IMR-90 (cell line): Measurements from ENCODE around the gene SDK1. TPM values are rescaled to one million over a fixed set of nuclear protein-coding genes. Genes with fewer than 3 reads are reported as not detected.

Experiments used
- ATAC-seq: fragments of 200-7000 bp; cut with Tn5 transposase; 2 replicates; pipeline ENCODE4 v1.9.1; 2020; ENCODE audit warnings: low read depth, mild to moderate bottlenecking, moderate library complexity
- BruUV-seq: library from RNA; stranded (reverse); fragments of 400-500 nt; replicated peaks from 2 replicates; lab custom pipeline; 2021; lab: Mats Ljungman, UMichigan
- CTCF ChIA-PET: fragments of 300-600 bp; formaldehyde crosslinking; extraction: SDS; loops from one replicate; lab custom pipeline; 2021; ENCODE audit warnings: antibody characterized with exemption; lab: Yijun Ruan, JAX
- POLR2A ChIA-PET: fragments of 300-600 bp; sonication (Branson Sonifier 250); formaldehyde crosslinking; loops from one replicate; lab custom pipeline; 2022; ENCODE audit warnings: antibody characterized with exemption; ENCODE audit not compliant: unreplicated experiment; lab: Charles Lee
- DNase-seq: peaks from one replicate; pipeline ENCODE4 v3.0.0; 2013
- H2AFZ ChIP-seq: replicated peaks from 2 replicates; pipeline ENCODE3; 2013; ENCODE audit warnings: low read length, mild to moderate bottlenecking; ENCODE audit not compliant: poor library complexity
- H2AK5ac ChIP-seq: 2 replicates; pipeline ENCODE4 v1.6.1; 2013; ENCODE audit warnings: low read depth, low read length, inconsistent platforms
- H2AK9ac ChIP-seq: replicated peaks from 2 replicates; pipeline ENCODE3; 2013; ENCODE audit warnings: mild to moderate bottlenecking, low read depth, low read length, moderate library complexity; ENCODE audit not compliant: poor library complexity
- H2BK120ac ChIP-seq: 2 replicates; pipeline ENCODE4 v1.6.1; 2013; ENCODE audit warnings: low read depth, low read length, inconsistent platforms
- H2BK15ac ChIP-seq: 3 replicates; pipeline ENCODE4 v1.6.1; 2013; ENCODE audit warnings: low read depth, low read length, inconsistent platforms
- H2BK20ac ChIP-seq: 2 replicates; pipeline ENCODE4 v1.6.1; 2013; ENCODE audit warnings: low read depth, mild to moderate bottlenecking, inconsistent platforms, low read length, moderate library complexity
- H2BK5ac ChIP-seq: 2 replicates; pipeline ENCODE4 v1.6.1; 2013; ENCODE audit warnings: mild to moderate bottlenecking, low read depth, low read length, inconsistent platforms; ENCODE audit not compliant: poor library complexity, severe bottlenecking
- H3K14ac ChIP-seq: replicated peaks from 2 replicates; pipeline ENCODE4 v1.6.1; 2013; ENCODE audit warnings: low read depth, low read length, inconsistent platforms
- H3K18ac ChIP-seq: 2 replicates; pipeline ENCODE4 v1.6.1; 2013; ENCODE audit warnings: low read depth, low read length, control low read depth
- H3K23ac ChIP-seq: 2 replicates; pipeline ENCODE4 v1.6.1; 2013; ENCODE audit warnings: low read depth, low read length, inconsistent platforms
- H3K27ac ChIP-seq: 2 replicates; pipeline ENCODE4 v1.5.1; 2013; ENCODE audit warnings: mild to moderate bottlenecking, control low read depth, low read length; ENCODE audit not compliant: insufficient read depth
- H3K27me3 ChIP-seq: 2 replicates; pipeline ENCODE4 v1.6.1; 2013; ENCODE audit warnings: low read length; ENCODE audit not compliant: control insufficient read depth, insufficient read depth
- H3K36me3 ChIP-seq: 2 replicates; pipeline ENCODE4 v1.6.1; 2013; ENCODE audit warnings: low read length, mixed read lengths; ENCODE audit not compliant: control insufficient read depth, insufficient read depth
- H3K4ac ChIP-seq: 2 replicates; pipeline ENCODE4 v1.6.1; 2013; ENCODE audit warnings: low read depth, low read length, inconsistent platforms
- H3K4me1 ChIP-seq: 2 replicates; pipeline ENCODE4 v1.6.1; 2013; ENCODE audit warnings: low read length, mixed read lengths; ENCODE audit not compliant: control insufficient read depth, insufficient read depth
- H3K4me2 ChIP-seq: 2 replicates; pipeline ENCODE4 v1.6.1; 2013; ENCODE audit warnings: low read depth, mild to moderate bottlenecking, control low read depth, low read length, moderate library complexity
- H3K4me3 ChIP-seq: 2 replicates; pipeline ENCODE4 v1.5.1; 2013; ENCODE audit warnings: low read depth, mild to moderate bottlenecking, control low read depth, low read length, moderate library complexity; ENCODE audit not compliant: insufficient read depth
- H3K56ac ChIP-seq: 2 replicates; pipeline ENCODE4 v1.6.1; 2013; ENCODE audit warnings: low read length, inconsistent platforms; ENCODE audit not compliant: insufficient read depth; ENCODE audit errors: extremely low read depth
- H3K79me1 ChIP-seq, 2 experiments: 2 replicates each; pipeline ENCODE4 v1.6.1; 2013; ENCODE audit warnings: low read length in 2 of 2, inconsistent platforms in 1 of 2, low read depth in 1 of 2
- H3K9ac ChIP-seq: 2 replicates; pipeline ENCODE4 v1.6.1; 2013; ENCODE audit warnings: low read depth, low read length, control low read depth
- H3K9me1 ChIP-seq: 2 replicates; pipeline ENCODE4 v1.6.1; 2013; ENCODE audit warnings: low read length, inconsistent platforms; ENCODE audit not compliant: insufficient read depth
- H3K9me3 ChIP-seq: 2 replicates; pipeline ENCODE4 v1.6.1; 2013; ENCODE audit warnings: low read length; ENCODE audit not compliant: control insufficient read depth, insufficient read depth
- H4K20me1 ChIP-seq: 2 replicates; pipeline ENCODE4 v1.6.1; 2013; ENCODE audit warnings: low read length, inconsistent platforms; ENCODE audit not compliant: insufficient read depth
- H4K5ac ChIP-seq: 2 replicates; pipeline ENCODE4 v1.6.1; 2013; ENCODE audit warnings: mild to moderate bottlenecking, low read depth, low read length, control low read depth
- H4K8ac ChIP-seq, 2 experiments: 2 replicates each; pipeline ENCODE4 v1.6.1; 2013; ENCODE audit warnings: low read depth in 2 of 2, low read length in 2 of 2, control low read depth in 1 of 2, inconsistent platforms in 1 of 2
- H4K91ac ChIP-seq: 2 replicates; pipeline ENCODE4 v1.6.1; 2013; ENCODE audit warnings: low read depth, low read length, inconsistent platforms; ENCODE audit not compliant: insufficient read depth
- CEBPB ChIP-seq: IDR thresholded peaks from 2 replicates; pipeline ENCODE4 v1.6.1; 2012; ENCODE audit warnings: low read depth, low read length, improper control_type of control experiment
- CHD1 ChIP-seq: IDR thresholded peaks from 2 replicates; pipeline ENCODE4 v1.6.1; 2012; ENCODE audit warnings: low read depth, low read length, improper control_type of control experiment
- FOS ChIP-seq: fragments of 150-350 bp; IDR thresholded peaks from 2 replicates; pipeline ENCODE4 v1.6.1; 2016; ENCODE audit warnings: low read depth, low read length
- MAFK ChIP-seq: IDR thresholded peaks from 2 replicates; pipeline ENCODE4 v1.6.1; 2012; ENCODE audit warnings: low read depth, low read length, improper control_type of control experiment
- MAZ ChIP-seq: IDR thresholded peaks from 2 replicates; pipeline ENCODE4 v1.6.1; 2012; ENCODE audit warnings: low read depth, mild to moderate bottlenecking, low read length, improper control_type of control experiment, moderate library complexity, borderline replicate concordance
- MXI1 ChIP-seq: IDR thresholded peaks from 2 replicates; pipeline ENCODE4 v1.6.1; 2012; ENCODE audit warnings: low read depth, mild to moderate bottlenecking, low read length, moderate library complexity, borderline replicate concordance
- NFE2L2 ChIP-seq: fragments of 150-350 bp; IDR thresholded peaks from 2 replicates; pipeline ENCODE4 v1.6.1; 2016; ENCODE audit warnings: low read depth, mild to moderate bottlenecking, low read length
- POLR2A ChIP-seq: IDR thresholded peaks from 2 replicates; pipeline ENCODE4 v1.6.1; 2012; ENCODE audit warnings: mild to moderate bottlenecking, low read depth, low read length
- RCOR1 ChIP-seq: IDR thresholded peaks from 2 replicates; pipeline ENCODE4 v1.6.1; 2012; ENCODE audit warnings: mild to moderate bottlenecking, low read length, improper control_type of control experiment; ENCODE audit not compliant: insufficient replicate concordance
- RFX5 ChIP-seq: IDR thresholded peaks from 2 replicates; pipeline ENCODE4 v1.8.0; 2012; ENCODE audit warnings: low read depth, mild to moderate bottlenecking, low read length, moderate library complexity
- USF2 ChIP-seq: fragments of 150-350 bp; IDR thresholded peaks from 2 replicates; pipeline ENCODE4 v1.6.1; 2017; ENCODE audit warnings: mild to moderate bottlenecking, antibody characterized with exemption, low read length, low read depth
- WGBS, 2 experiments: methylation state at CpG; one replicate each; pipeline versions ENCODE4 v1.1.5 to v1.1.7; 2013; ENCODE audit warnings: missing lambda C conversion rate in 2 of 2; ENCODE audit not compliant: insufficient read length in 1 of 2; ENCODE audit errors: extremely low coverage in 2 of 2; 5-methylcytosine and 5-hydroxymethylcytosine counted together
- dilution Hi-C: fragments of 300-500 bp; cut with HindIII; formaldehyde crosslinking; loops from one replicate; pipeline ENCODE4 v1.14.3; 2018; ENCODE audit warnings: low sequenced_read_pairs; ENCODE audit not compliant: unreplicated experiment
- in situ Hi-C: fragments of 300-500 bp; cut with MboI; formaldehyde crosslinking; loops from 3 replicates; pipeline ENCODE4 v1.14.3; 2019; ENCODE audit warnings: low sequenced_read_pairs, inconsistent platforms, mixed read lengths
- intact Hi-C: fragments of 100-400 bp; cut with micrococcal nuclease; formaldehyde crosslinking; loops from 2 replicates; pipeline ENCODE4 v1.10.0; 2022
- polyA plus RNA-seq, 3 experiments: library from polyadenylated mRNA; depleted of rRNA; stranded (reverse); fragments of >200 nt; gene quantifications; 2 replicates each; pipeline ENCODE4 v1.2.3, GENCODE V29; 2012; ENCODE audit warnings: low replicate concordance in 1 of 3
- total RNA-seq: library from RNA; depleted of rRNA; stranded (reverse); fragments of >200 nt; gene quantifications from 2 replicates; pipeline ENCODE4 v1.2.3, GENCODE V29; 2012
- TF ChIP-seq, protein P1 (sequence below): fragments of 150-350 bp; IDR thresholded peaks from 2 replicates; pipeline ENCODE4 v1.6.1; 2016; ENCODE audit warnings: low read depth, mild to moderate bottlenecking, low read length, moderate library complexity, borderline replicate concordance
- TF ChIP-seq, protein P2 (sequence below): conservative IDR thresholded peaks from 2 replicates; pipeline ENCODE4 v1.5.1; 2012; ENCODE audit warnings: mild to moderate bottlenecking, low read depth, low read length, improper control_type of control experiment

Gene SDK1
- total and polyA plus RNA-seq, 2 of the 4 experiments (the other 2 are of a cell fraction) = 1.5 to 1.6 TPM

DNA sequence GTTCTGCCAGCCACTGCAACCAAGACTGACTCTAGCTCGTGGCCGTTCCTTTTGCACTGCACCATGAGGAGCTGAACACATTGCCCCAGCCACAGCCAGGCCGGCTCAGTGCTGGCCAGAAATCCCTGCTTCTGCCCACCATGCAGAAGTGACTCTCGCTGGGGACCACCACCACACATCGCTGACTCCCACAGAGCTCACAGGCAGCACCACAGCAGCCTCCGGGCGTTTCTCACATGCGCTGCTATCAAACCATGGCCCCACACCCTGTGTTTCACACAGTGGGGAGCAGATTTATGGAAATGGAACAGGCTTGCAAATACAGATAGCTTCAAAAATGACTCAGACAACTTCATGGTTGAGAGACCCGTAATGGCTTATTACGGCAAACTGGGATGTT is 15.4 kb upstream of the SDK1 start:
- Histone ChIP-seq H3K27ac (no peak overlapping the region), H4K8ac (no peak overlapping the region), H3K23ac (no peak overlapping the region), H3K56ac (no peak overlapping the region), H2BK120ac (no peak overlapping the region), H3K79me1 (no peaks in the 10 kb centered on the region), H3K14ac (no peak overlapping the region), H3K18ac (no peak overlapping the region), H3K4ac (no peak overlapping the region), H3K9ac (no peak overlapping the region), H3K9me1 (no peaks in the 10 kb centered on the region), H3K4me3 (no peak overlapping the region), H4K5ac (no peak overlapping the region), H2BK5ac (no peak overlapping the region), H2AK9ac (no peak overlapping the region), H2AK5ac (no peak overlapping the region), H3K27me3 (no peaks in the 10 kb centered on the region; the same call in 1 of the 2 replicates), H4K20me1 (no peaks in the 10 kb centered on the region), H2AFZ (peak overlapping the region; percentile 51), H4K91ac (no peak overlapping the region), H3K4me1 (no peaks in the 10 kb centered on the region; the same call in 1 of the 2 replicates), H3K4me2 (no peak overlapping the region), H2BK15ac (no peak overlapping the region), H3K36me3 (no peaks in the 10 kb centered on the region), H2BK20ac (no peak overlapping the region), H3K9me3 (peaks cover 5% of the 10 kb centered on the region; the same call in 1 of the 2 replicates)
- ATAC-seq = no peak
- dilution Hi-C loops = no loop called here
- no peak for DNase-seq
- intact Hi-C loops = no loop called here
- CTCF ChIA-PET = no interaction called here
- POLR2A ChIA-PET = no interaction called here
- in situ Hi-C loops = no loop called here
- 84% methylated on average over 5 of the region's 10 CpGs; no CpG with 5 or more reads in 1 of the 2 experiments for WGBS, 2 experiments
- no TSS peak for BruUV-seq
- TF ChIP-seq CHD1 (no peak), CEBPB (no peak), MAZ (no peak), POLR2A (no peak), RCOR1 (no peak), RFX5 (no peak), MXI1 (no peak), NFE2L2 (no peak), USF2 (no peak), MAFK (no peak), FOS (no peak)
- TF ChIP-seq, protein P1, sequence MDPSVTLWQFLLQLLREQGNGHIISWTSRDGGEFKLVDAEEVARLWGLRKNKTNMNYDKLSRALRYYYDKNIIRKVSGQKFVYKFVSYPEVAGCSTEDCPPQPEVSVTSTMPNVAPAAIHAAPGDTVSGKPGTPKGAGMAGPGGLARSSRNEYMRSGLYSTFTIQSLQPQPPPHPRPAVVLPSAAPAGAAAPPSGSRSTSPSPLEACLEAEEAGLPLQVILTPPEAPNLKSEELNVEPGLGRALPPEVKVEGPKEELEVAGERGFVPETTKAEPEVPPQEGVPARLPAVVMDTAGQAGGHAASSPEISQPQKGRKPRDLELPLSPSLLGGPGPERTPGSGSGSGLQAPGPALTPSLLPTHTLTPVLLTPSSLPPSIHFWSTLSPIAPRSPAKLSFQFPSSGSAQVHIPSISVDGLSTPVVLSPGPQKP = no peak
- TF ChIP-seq, protein P2, sequence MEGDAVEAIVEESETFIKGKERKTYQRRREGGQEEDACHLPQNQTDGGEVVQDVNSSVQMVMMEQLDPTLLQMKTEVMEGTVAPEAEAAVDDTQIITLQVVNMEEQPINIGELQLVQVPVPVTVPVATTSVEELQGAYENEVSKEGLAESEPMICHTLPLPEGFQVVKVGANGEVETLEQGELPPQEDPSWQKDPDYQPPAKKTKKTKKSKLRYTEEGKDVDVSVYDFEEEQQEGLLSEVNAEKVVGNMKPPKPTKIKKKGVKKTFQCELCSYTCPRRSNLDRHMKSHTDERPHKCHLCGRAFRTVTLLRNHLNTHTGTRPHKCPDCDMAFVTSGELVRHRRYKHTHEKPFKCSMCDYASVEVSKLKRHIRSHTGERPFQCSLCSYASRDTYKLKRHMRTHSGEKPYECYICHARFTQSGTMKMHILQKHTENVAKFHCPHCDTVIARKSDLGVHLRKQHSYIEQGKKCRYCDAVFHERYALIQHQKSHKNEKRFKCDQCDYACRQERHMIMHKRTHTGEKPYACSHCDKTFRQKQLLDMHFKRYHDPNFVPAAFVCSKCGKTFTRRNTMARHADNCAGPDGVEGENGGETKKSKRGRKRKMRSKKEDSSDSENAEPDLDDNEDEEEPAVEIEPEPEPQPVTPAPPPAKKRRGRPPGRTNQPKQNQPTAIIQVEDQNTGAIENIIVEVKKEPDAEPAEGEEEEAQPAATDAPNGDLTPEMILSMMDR = no peak
